Measurements from ENCODE around the gene GNG7. TPM values are rescaled to one million over a fixed set of nuclear protein-coding genes. Genes with fewer than 3 reads are reported as not detected.

The GNG7 gene
- total and polyA plus RNA-seq, 2 donors (not counting 3 experiments of a cell fraction or from before 2014, with no cell fraction given), result 0.29 to 0.84 TPM

DNA sequence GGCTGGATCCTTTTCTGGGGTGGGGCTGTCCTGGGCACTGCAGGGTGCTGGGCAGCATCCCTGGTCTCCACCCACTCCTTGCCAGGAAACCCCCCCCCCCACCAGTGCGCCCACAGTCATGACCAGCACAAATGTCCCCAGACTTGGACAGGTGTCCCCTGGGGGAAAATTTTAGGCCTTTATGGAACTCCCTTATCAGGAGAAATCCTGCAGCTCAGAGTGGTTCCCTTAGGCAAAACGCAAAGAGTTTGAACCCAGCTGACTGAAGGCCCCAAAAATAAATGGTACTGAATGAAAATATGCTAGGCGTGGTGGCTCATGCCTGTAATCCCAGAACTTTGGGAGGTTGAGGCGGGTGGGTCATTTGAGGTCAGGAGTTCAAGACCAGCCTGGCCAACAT is 174.8 kb downstream of the GNG7 start:
- dilution Hi-C loops (cut with MboI; ENCODE audit: extremely low pct_ligation_motif_present, low sequenced_read_pairs), result no loop called here
- ChIA-PET POLR2A (interaction anchor here (3.7 kb wide), 1 partner anchor 51 kb away, joined by 23 read pairs; the partner anchor contains the start of gene GADD45B), CTCF (no interaction called here)
- Histone ChIP-seq H3K9ac (replicated peaks; ENCODE audit: extremely low read depth, insufficient read depth, low read length) (no peak overlapping the region), H3K79me2 (ENCODE audit: control insufficient read depth, insufficient read depth, low read length) (no peaks in the 10 kb centered on the region), H3K27ac (ENCODE audit: insufficient read depth, low read depth, low read length) (no peak overlapping the region), H3K4me3 (replicated peaks in 1 of 3; ENCODE audit: insufficient read depth in 1 of 3, low read depth in 1 of 3, low read length in 3 of 3) (no peak overlapping the region), H3K4me1 (ENCODE audit: control insufficient read depth, extremely low read depth, insufficient read depth, low read length) (peaks cover 20% of the 10 kb centered on the region), H4K20me1 (replicated peaks; ENCODE audit: control insufficient read depth, extremely low read depth, insufficient read depth, low read length) (no peaks in the 10 kb centered on the region), H3K36me3 (ENCODE audit: control insufficient read depth in 2 of 2, extremely low read depth in 1 of 2, insufficient read depth in 2 of 2, low read length in 2 of 2) (no peaks in the 10 kb centered on the region), H3K27me3 (ENCODE audit: control insufficient read depth in 2 of 2, insufficient read depth in 2 of 2, low read length in 2 of 2) (no peaks in the 10 kb centered on the region), H2AFZ (ENCODE audit: low read depth, low read length) (no peak overlapping the region), H3K9me3 (replicated peaks; ENCODE audit: control insufficient read depth, insufficient read depth, low read length) (no peaks in the 10 kb centered on the region), H3K9me1 (replicated peaks; ENCODE audit: control insufficient read depth, extremely low read depth, insufficient read depth, low read length) (no peaks in the 10 kb centered on the region), H3K4me2 (ENCODE audit: insufficient read depth, low read length) (no peak overlapping the region)
- intact Hi-C loops (cut with micrococcal nuclease), result no loop called here
- no peak for DNase-seq (ENCODE audit: low read depth, low spot score)
- no TSS peak for BruUV-seq (replicated peaks)
- FAIRE-seq, result no peak
- TF ChIP-seq JUN (IDR thresholded peaks at IDR 0.05; ENCODE audit: borderline replicate concordance, insufficient read depth, insufficient read length, low read depth) (no peak), EZH2 (IDR thresholded peaks at IDR 0.05; ENCODE audit: borderline replicate concordance, low read depth, low read length, severe bottlenecking) (no peak), MYC (IDR thresholded peaks at IDR 0.05; ENCODE audit: low read depth, low read length) (no peak), FOS (IDR thresholded peaks at IDR 0.05; ENCODE audit: borderline replicate concordance, insufficient read depth, low read length) (no peak), POLR2A (IDR thresholded peaks at IDR 0.05; ENCODE audit: low read depth, low read length) (no peak), GATA2 (IDR thresholded peaks at IDR 0.05; ENCODE audit: insufficient read depth, insufficient read length, low read depth, low read length) (no peak), POLR2AphosphoS5 (IDR thresholded peaks at IDR 0.05; ENCODE audit: insufficient read depth, low read depth, low read length) (no peak)
- TF ChIP-seq, protein P1, sequence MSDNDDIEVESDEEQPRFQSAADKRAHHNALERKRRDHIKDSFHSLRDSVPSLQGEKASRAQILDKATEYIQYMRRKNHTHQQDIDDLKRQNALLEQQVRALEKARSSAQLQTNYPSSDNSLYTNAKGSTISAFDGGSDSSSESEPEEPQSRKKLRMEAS (IDR thresholded peaks at IDR 0.05; ENCODE audit: insufficient read depth, insufficient read length), result no peak
- TF ChIP-seq, protein P2, sequence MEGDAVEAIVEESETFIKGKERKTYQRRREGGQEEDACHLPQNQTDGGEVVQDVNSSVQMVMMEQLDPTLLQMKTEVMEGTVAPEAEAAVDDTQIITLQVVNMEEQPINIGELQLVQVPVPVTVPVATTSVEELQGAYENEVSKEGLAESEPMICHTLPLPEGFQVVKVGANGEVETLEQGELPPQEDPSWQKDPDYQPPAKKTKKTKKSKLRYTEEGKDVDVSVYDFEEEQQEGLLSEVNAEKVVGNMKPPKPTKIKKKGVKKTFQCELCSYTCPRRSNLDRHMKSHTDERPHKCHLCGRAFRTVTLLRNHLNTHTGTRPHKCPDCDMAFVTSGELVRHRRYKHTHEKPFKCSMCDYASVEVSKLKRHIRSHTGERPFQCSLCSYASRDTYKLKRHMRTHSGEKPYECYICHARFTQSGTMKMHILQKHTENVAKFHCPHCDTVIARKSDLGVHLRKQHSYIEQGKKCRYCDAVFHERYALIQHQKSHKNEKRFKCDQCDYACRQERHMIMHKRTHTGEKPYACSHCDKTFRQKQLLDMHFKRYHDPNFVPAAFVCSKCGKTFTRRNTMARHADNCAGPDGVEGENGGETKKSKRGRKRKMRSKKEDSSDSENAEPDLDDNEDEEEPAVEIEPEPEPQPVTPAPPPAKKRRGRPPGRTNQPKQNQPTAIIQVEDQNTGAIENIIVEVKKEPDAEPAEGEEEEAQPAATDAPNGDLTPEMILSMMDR (IDR thresholded peaks at IDR 0.05; ENCODE audit: extremely low read depth in 1 of 2, insufficient read depth in 1 of 2, low read depth in 1 of 2, low read length in 2 of 2), result no peak

Data from endothelial cell of umbilical vein (primary cell).